Suprapubic skin (tissue), 4 donors: ENCODE results near the gene RAE1. TPM values are rescaled to one million over a fixed set of nuclear protein-coding genes. Genes with fewer than 3 reads are reported as not detected.

Source experiments
- DNase-seq, 2 donors: peaks; one replicate each; pipeline ENCODE4 v3.0.0-alpha.2; 2019; ENCODE audit warnings: low spot score in 2 of 2
- H3K27ac ChIP-seq: fragments of 200-600 bp; sonication (generic); one replicate; pipeline ENCODE4 v1.5.1; 2019
- H3K27me3 ChIP-seq: fragments of 200-600 bp; sonication (generic); one replicate; pipeline ENCODE4 v1.5.1; 2019
- H3K36me3 ChIP-seq: fragments of 200-600 bp; sonication (generic); one replicate; pipeline ENCODE4 v1.5.1; 2019
- H3K4me1 ChIP-seq: fragments of 200-600 bp; sonication (generic); one replicate; pipeline ENCODE4 v1.5.1; 2019
- H3K4me3 ChIP-seq: fragments of 200-600 bp; sonication (generic); one replicate; pipeline ENCODE4 v1.5.1; 2019; ENCODE audit warnings: mild to moderate bottlenecking
- H3K9me3 ChIP-seq: fragments of 200-600 bp; sonication (generic); one replicate; pipeline ENCODE4 v1.5.1; 2019
- EP300 ChIP-seq: sonication (generic); formaldehyde crosslinking; IDR thresholded peaks from one replicate; pipeline ENCODE4 v1.6.1; 2017; ENCODE audit warnings: antibody characterized with exemption
- POLR2A ChIP-seq, 2 donors: fragments of 450-650 bp; IDR thresholded peaks; one replicate each; pipeline ENCODE4 v1.6.1; 2017; ENCODE audit warnings: antibody characterized with exemption in 2 of 2, mild to moderate bottlenecking in 2 of 2, moderate library complexity in 2 of 2
- POLR2AphosphoS5 ChIP-seq, 3 donors: sonication (generic); formaldehyde crosslinking; IDR thresholded peaks; one replicate each; pipeline ENCODE4 v1.6.1; 2017; ENCODE audit warnings: antibody characterized with exemption in 3 of 3
- WGBS: methylation state at CpG from one replicate; pipeline ENCODE4 v1.1.5; 2018; 5-methylcytosine and 5-hydroxymethylcytosine counted together
- total RNA-seq, 4 donors: library from RNA; depleted of rRNA; stranded (reverse); fragments of >200 nt; gene quantifications; one replicate each; pipeline ENCODE4 v1.1.0, GENCODE V29; 2016
- TF ChIP-seq, protein P1 (sequence below), 2 donors: fragments of 200-600 bp in 1 of 2; fragments of 450-650 bp in 1 of 2; sonication (generic) in 1 of 2; IDR thresholded peaks; one replicate each; pipeline ENCODE4 v1.5.1; 2016 to 2019; ENCODE audit warnings: antibody characterized with exemption in 2 of 2, mild to moderate bottlenecking in 1 of 2, moderate library complexity in 1 of 2

RAE1 gene
- total RNA-seq, 4 donors from 2014 or later, result 31.2 to 45.1 (median 37.2) TPM

GRCh38 chr20:57378646-57379262, 27.7 kb downstream of the RAE1 start:
- Histone ChIP-seq H3K27ac (no peak overlapping the region), H3K27me3 (no peaks in the 10 kb centered on the region), H3K9me3 (no peaks in the 10 kb centered on the region), H3K36me3 (peaks cover 64% of the 10 kb centered on the region), H3K4me1 (no peaks in the 10 kb centered on the region), H3K4me3 (no peak overlapping the region)
- no peak for DNase-seq
- TF ChIP-seq POLR2AphosphoS5 (IDR thresholded peaks at IDR 0.05) (no peak), EP300 (no peak), POLR2A (IDR thresholded peaks at IDR 0.05) (no peak)
- TF ChIP-seq, protein P1, sequence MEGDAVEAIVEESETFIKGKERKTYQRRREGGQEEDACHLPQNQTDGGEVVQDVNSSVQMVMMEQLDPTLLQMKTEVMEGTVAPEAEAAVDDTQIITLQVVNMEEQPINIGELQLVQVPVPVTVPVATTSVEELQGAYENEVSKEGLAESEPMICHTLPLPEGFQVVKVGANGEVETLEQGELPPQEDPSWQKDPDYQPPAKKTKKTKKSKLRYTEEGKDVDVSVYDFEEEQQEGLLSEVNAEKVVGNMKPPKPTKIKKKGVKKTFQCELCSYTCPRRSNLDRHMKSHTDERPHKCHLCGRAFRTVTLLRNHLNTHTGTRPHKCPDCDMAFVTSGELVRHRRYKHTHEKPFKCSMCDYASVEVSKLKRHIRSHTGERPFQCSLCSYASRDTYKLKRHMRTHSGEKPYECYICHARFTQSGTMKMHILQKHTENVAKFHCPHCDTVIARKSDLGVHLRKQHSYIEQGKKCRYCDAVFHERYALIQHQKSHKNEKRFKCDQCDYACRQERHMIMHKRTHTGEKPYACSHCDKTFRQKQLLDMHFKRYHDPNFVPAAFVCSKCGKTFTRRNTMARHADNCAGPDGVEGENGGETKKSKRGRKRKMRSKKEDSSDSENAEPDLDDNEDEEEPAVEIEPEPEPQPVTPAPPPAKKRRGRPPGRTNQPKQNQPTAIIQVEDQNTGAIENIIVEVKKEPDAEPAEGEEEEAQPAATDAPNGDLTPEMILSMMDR (IDR thresholded peaks at IDR 0.05), result no peak
- 94% methylated on average over 4 of the region's 4 CpGs for WGBS

- Histone ChIP-seq H3K36me3 (peaks cover 61% of the 10 kb centered on the region), H3K4me1 (no peaks in the 10 kb centered on the region), H3K27me3 (no peaks in the 10 kb centered on the region), H3K27ac (no peak overlapping the region), H3K4me3 (no peak overlapping the region), H3K9me3 (no peaks in the 10 kb centered on the region)
- TF ChIP-seq POLR2A (IDR thresholded peaks at IDR 0.05), result no peak
- TF ChIP-seq, protein P1 (IDR thresholded peaks at IDR 0.05), result no peak
- no peak for TF ChIP-seq POLR2AphosphoS5 (IDR thresholded peaks at IDR 0.05)
- no peak for TF ChIP-seq EP300
- 83% methylated on average over 5 of the region's 5 CpGs for WGBS
- no peak for DNase-seq
Measured at GRCh38 chr20:57379263-57379647, 28.2 kb downstream of the RAE1 start.

DNA sequence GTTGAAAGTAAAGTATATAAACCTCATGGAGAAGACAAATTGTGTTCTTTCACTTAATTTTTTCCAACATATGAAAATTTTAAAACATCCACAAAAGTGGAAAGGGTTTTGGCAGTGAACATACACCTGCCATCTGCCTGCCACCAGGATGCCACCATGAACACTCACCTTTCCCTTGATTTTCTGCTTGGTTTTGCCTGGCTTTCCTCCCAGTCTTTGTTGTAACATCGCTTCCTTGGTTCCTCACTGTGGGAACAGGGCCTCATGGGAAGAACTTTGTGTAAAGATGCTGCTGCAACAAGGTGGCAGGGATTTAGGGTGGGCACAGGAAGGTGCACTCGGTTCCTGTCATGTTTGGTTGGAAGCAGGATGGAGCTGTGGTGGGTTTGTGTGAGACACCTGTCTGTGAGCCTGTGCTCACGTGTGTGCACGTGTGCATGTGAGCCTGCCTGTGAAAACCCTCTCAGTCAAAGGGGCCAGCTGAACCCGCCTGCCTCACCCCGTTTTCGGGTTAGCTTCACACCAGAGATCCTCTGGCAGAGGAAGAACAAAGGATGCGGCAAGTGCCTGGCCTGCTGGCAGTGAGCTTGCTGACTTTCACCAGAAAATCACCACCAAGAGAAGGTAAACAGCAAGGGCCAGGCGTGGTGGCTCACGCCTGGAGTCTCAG, 29.2 kb downstream of the RAE1 start:
- WGBS, result 81% methylated on average over 10 of the region's 10 CpGs
- H3K27me3 ChIP-seq, result no peaks in the 10 kb centered on the region

DNA sequence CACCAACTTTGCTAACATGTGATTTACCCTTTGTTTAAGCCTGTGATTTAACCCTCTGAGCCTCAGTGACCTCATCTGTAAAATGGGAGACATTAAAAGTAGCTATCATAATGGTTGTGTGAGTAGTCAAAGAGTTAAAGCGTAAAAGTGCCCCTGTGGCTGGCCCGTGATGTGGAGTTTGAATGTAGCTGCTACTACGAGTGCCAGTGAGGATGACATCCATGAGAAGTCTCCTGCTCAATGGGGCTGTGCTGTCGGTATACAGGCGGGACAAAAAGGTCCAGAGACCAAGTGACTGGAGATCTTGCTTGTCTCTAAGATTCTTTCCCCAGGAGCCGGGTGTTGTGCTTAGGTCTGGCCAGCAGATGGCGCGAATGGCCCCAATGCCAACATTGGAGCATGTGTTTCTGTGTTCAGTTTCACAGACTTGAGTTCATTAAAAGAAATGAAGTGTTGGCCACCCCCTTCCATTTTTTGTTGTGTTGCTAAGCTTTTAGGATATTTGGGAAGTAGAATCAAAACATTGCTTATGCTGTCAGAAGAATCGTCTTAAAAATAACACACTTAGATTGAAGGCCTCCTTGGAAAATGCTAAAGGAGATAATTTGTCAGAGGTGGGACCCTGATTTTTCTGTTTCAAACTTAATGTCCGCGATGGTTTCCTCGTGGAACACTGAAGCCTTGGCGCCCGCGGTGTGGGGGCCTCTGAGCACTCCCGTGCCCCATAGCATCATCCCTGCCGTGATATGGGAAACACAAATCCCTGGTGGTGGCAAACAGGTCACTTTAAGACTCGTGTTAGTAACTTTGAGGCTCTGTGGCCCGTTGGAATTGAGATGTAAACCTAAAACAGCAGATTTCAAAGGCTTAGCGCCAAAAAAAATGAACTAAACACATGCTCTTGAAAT, 30.8 kb downstream of the RAE1 start:
- Histone ChIP-seq H3K27me3 (no peaks in the 10 kb centered on the region), H3K36me3 (peaks cover 46% of the 10 kb centered on the region), H3K4me1 (no peaks in the 10 kb centered on the region), H3K4me3 (no peak overlapping the region), H3K27ac (no peak overlapping the region), H3K9me3 (no peaks in the 10 kb centered on the region)
- WGBS, result 52% methylated on average over 20 of the region's 20 CpGs
- TF ChIP-seq, protein P1 (IDR thresholded peaks at IDR 0.05), result peak; percentile 85 to 90
- TF ChIP-seq EP300, result no peak
- no peak for TF ChIP-seq POLR2AphosphoS5 (IDR thresholded peaks at IDR 0.05)
- TF ChIP-seq POLR2A (IDR thresholded peaks at IDR 0.05), result no peak
- DNase-seq, result peak in 1 of 2 donors; percentile 89

More for the DNA sequence above, 29.2 kb downstream of the RAE1 start:
- DNase-seq, result no peak
- H3K36me3 ChIP-seq, result peaks cover 57% of the 10 kb centered on the region
- H3K4me1 ChIP-seq, result no peaks in the 10 kb centered on the region
- TF ChIP-seq POLR2A (IDR thresholded peaks at IDR 0.05) (no peak), EP300 (no peak), POLR2AphosphoS5 (IDR thresholded peaks at IDR 0.05) (no peak)
- TF ChIP-seq, protein P1 (IDR thresholded peaks at IDR 0.05), result no peak
- H3K27ac ChIP-seq, result no peak overlapping the region
- no peaks in the 10 kb centered on the region for H3K9me3 ChIP-seq
- no peak overlapping the region for H3K4me3 ChIP-seq

- no peak for DNase-seq
- Histone ChIP-seq H3K27ac (no peak overlapping the region), H3K4me3 (no peak overlapping the region), H3K36me3 (peaks cover 40% of the 10 kb centered on the region), H3K27me3 (no peaks in the 10 kb centered on the region), H3K9me3 (no peaks in the 10 kb centered on the region), H3K4me1 (no peaks in the 10 kb centered on the region)
- TF ChIP-seq POLR2AphosphoS5 (IDR thresholded peaks at IDR 0.05) (no peak), POLR2A (IDR thresholded peaks at IDR 0.05) (no peak), EP300 (no peak)
- TF ChIP-seq, protein P1 (IDR thresholded peaks at IDR 0.05), result no peak
- WGBS, result 83% methylated on average over 5 of the region's 5 CpGs
Measured at GRCh38 chr20:57382516-57382915, 31.5 kb downstream of the RAE1 start.
